Tibial nerve (tissue), 3 donors: ENCODE data around the gene CORO7.

Source experiments
- POLR2A ChIP-seq, 2 donors: fragments of 450-650 bp; IDR thresholded peaks; one replicate each; pipeline ENCODE4 v1.6.1; 2017; ENCODE audit warnings: antibody characterized with exemption in 2 of 2, mild to moderate bottlenecking in 2 of 2, moderate library complexity in 2 of 2
- TF ChIP-seq, protein P1 (sequence below), 5 experiments: fragments of 200-600 bp in 3 of 5; fragments of 450-650 bp in 2 of 5; sonication (generic) in 3 of 5; IDR thresholded peaks; one replicate each; pipeline ENCODE4 v1.5.1; 2016 to 2019; ENCODE audit warnings: antibody characterized with exemption in 5 of 5, mild to moderate bottlenecking in 3 of 5, moderate library complexity in 2 of 5

DNA sequence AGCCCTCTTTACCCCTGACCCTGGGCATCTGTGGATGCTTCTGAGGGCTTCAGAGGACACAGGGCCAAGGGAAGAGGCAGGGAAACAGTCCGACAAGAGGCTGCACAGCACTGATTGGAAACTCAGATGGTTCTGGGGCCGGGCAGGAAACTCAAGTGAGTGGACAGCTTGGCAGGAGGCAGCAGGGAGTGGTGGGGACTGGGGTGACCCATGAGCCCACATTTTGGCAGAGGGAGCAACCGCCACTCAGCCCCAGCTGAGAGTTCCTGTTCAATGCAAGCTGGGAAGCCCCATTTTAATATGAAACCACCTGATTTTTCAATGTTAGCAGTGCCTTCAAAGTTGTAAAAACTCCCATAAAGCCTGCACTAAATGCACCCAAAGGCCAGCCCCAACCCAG is 46.2 kb downstream of the CORO7 start:
- TF ChIP-seq, protein P1, sequence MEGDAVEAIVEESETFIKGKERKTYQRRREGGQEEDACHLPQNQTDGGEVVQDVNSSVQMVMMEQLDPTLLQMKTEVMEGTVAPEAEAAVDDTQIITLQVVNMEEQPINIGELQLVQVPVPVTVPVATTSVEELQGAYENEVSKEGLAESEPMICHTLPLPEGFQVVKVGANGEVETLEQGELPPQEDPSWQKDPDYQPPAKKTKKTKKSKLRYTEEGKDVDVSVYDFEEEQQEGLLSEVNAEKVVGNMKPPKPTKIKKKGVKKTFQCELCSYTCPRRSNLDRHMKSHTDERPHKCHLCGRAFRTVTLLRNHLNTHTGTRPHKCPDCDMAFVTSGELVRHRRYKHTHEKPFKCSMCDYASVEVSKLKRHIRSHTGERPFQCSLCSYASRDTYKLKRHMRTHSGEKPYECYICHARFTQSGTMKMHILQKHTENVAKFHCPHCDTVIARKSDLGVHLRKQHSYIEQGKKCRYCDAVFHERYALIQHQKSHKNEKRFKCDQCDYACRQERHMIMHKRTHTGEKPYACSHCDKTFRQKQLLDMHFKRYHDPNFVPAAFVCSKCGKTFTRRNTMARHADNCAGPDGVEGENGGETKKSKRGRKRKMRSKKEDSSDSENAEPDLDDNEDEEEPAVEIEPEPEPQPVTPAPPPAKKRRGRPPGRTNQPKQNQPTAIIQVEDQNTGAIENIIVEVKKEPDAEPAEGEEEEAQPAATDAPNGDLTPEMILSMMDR (IDR thresholded peaks at IDR 0.05): no peak
- TF ChIP-seq POLR2A (IDR thresholded peaks at IDR 0.05): no peak
